Tongue (tissue), 2 donors: ENCODE data around the gene POLG. TPM values are rescaled to one million over a fixed set of nuclear protein-coding genes. Genes with fewer than 3 reads are reported as not detected.

Source experiments
- DNase-seq: peaks from one replicate; pipeline ENCODE4 v3.0.0-alpha.2; 2015
- total RNA-seq: library from RNA; depleted of rRNA; stranded (reverse); fragments of >200 nt; gene quantifications from one replicate; pipeline ENCODE4 v1.2.3, GENCODE V29; 2014

POLG gene
- total RNA-seq, 1 donor from 2014 or later: 44.7 TPM

GRCh38 chr15:89356634-89357298, 22.1 kb upstream of the POLG start:
- no peak for DNase-seq

- DNase-seq: no peak
These were observed 19.4 kb upstream of the POLG start for GRCh38 chr15:89353991-89354390.

GRCh38 chr15:89352476-89352875, 17.9 kb upstream of the POLG start:
- DNase-seq: no peak

GRCh38 chr15:89349206-89349558, 14.6 kb upstream of the POLG start:
- DNase-seq: no peak

- no peak for DNase-seq
These were observed 12.1 kb upstream of the POLG start for GRCh38 chr15:89346516-89347231.

GRCh38 chr15:89345248-89345647, 10.6 kb upstream of the POLG start:
- DNase-seq: no peak

GRCh38 chr15:89342840-89343239, 8.2 kb upstream of the POLG start:
- DNase-seq: no peak

GRCh38 chr15:89341316-89342005, 6.8 kb upstream of the POLG start:
- DNase-seq: no peak

GRCh38 chr15:89340573-89340972, 5.9 kb upstream of the POLG start:
- DNase-seq: no peak

GRCh38 chr15:89338036-89338435, 3.4 kb upstream of the POLG start:
- no peak for DNase-seq

GRCh38 chr15:89335298-89336041, 846 bp upstream of the POLG start:
- peak; percentile 47 for DNase-seq

GRCh38 chr15:89333959-89334509, 590 bp downstream of the POLG start:
- DNase-seq: no peak

- no peak for DNase-seq
These were observed 1.4 kb downstream of the POLG start for GRCh38 chr15:89333011-89333860.

GRCh38 chr15:89332446-89332845, 2.2 kb downstream of the POLG start:
- DNase-seq: peak; percentile 25

GRCh38 chr15:89330881-89331595, 3.6 kb downstream of the POLG start:
- DNase-seq: peak; percentile 29

- DNase-seq: peak; percentile 18
These were observed 4.5 kb downstream of the POLG start for GRCh38 chr15:89330119-89330518.

GRCh38 chr15:89329329-89330084, 5.1 kb downstream of the POLG start:
- DNase-seq: no peak

- DNase-seq: no peak
These were observed 6.0 kb downstream of the POLG start for GRCh38 chr15:89328398-89329254.

GRCh38 chr15:89327113-89327512, 7.5 kb downstream of the POLG start:
- DNase-seq: no peak
